Measurements from ENCODE around the gene MISP. TPM values are rescaled to one million over a fixed set of nuclear protein-coding genes. Genes with fewer than 3 reads are reported as not detected.
A peak's percentile ranks its signal among the peaks of the same experiment; 100 is the strongest.

The MISP gene
- total and polyA plus RNA-seq, 9 of the 15 experiments (the other 6 are each of a cell fraction or from before 2014, with no cell fraction given): 0.04 to 0.29 (median 0.05) TPM; not detected in 5

DNA sequence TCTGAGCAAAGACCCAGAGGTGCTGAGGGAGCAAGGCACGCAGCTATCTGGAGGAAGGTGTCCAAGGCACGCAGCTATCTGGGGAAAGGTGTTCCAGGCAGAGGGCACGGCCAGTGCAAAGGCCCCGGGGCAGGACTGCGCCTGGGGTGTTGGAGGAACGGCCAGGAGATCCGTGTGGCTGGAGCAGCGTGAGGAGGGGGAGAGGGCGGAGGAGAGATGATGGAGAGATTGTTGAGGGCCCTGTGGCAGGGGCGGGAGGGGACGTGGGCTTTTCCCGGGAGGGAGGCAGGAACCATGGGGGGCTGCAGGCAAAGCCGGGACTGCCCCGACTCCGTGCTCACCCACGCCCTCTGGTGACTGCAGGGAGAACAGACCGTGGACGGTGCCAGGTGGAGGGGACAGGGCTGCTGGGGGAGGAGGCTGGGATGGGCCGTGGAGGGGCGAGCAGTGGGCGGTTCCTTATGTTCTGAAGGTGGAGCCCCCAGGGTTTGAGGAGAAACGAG lies 13.3 kb upstream of the MISP start (continued):
- TF ChIP-seq HDAC8 (tag; IDR thresholded peaks at IDR 0.05): no peak
- TF ChIP-seq NR2F6 (CRISPR knock-in tag; IDR thresholded peaks at IDR 0.05): no peak
- no peak for TF ChIP-seq NCOR1 (IDR thresholded peaks at IDR 0.05)
- no peak for TF ChIP-seq MAFG (tag; conservative IDR thresholded peaks at IDR 0.05)
- no peak for TF ChIP-seq ETV5 (CRISPR knock-in tag; IDR thresholded peaks at IDR 0.05; ENCODE audit: low read depth)
- TF ChIP-seq MTA2 (IDR thresholded peaks at IDR 0.05; ENCODE audit: low read depth): no peak
- TF ChIP-seq CHD4 (IDR thresholded peaks at IDR 0.05; ENCODE audit: insufficient read depth, insufficient replicate concordance, low read depth, low read length, poor library complexity, severe bottlenecking): no peak
- TF ChIP-seq TGIF2 (CRISPR knock-in tag; IDR thresholded peaks at IDR 0.05): no peak
- TF ChIP-seq ZNF431 (CRISPR knock-in tag; IDR thresholded peaks at IDR 0.05): no peak
- no peak for TF ChIP-seq MYBL2 (IDR thresholded peaks at IDR 0.05; ENCODE audit: low read depth)
- no peak for TF ChIP-seq MYBL2 (CRISPR knock-in tag; IDR thresholded peaks at IDR 0.05; ENCODE audit: borderline replicate concordance)
- peak; percentile 66 for TF ChIP-seq SMC3 (conservative IDR thresholded peaks at IDR 0.05; ENCODE audit: insufficient read depth, low read depth, low read length)
- no peak for TF ChIP-seq MEF2D (tag; conservative IDR thresholded peaks at IDR 0.05; ENCODE audit: low read depth)
- 0 out of 2 replicates have a peak, but pooled peaks have one; percentile 17 for TF ChIP-seq POLR2G (IDR thresholded peaks at IDR 0.05; ENCODE audit: low read depth, low read length)
- TF ChIP-seq BRCA1 (IDR thresholded peaks at IDR 0.05): no peak
- no peak for TF ChIP-seq BRCA1 (CRISPR knock-in tag; IDR thresholded peaks at IDR 0.05)
- no peak for TF ChIP-seq RUNX1 (IDR thresholded peaks at IDR 0.05; ENCODE audit: low read depth)
- TF ChIP-seq SP1 (CRISPR knock-in tag; IDR thresholded peaks at IDR 0.05): 0 out of 2 replicates have a peak, but pooled peaks have one; percentile 25
- TF ChIP-seq, protein P1, sequence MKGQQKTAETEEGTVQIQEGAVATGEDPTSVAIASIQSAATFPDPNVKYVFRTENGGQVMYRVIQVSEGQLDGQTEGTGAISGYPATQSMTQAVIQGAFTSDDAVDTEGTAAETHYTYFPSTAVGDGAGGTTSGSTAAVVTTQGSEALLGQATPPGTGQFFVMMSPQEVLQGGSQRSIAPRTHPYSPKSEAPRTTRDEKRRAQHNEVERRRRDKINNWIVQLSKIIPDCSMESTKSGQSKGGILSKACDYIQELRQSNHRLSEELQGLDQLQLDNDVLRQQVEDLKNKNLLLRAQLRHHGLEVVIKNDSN (CRISPR knock-in tag; IDR thresholded peaks at IDR 0.05): 0 out of 2 replicates have a peak, but pooled peaks have one; percentile 12
- TF ChIP-seq, protein P2, sequence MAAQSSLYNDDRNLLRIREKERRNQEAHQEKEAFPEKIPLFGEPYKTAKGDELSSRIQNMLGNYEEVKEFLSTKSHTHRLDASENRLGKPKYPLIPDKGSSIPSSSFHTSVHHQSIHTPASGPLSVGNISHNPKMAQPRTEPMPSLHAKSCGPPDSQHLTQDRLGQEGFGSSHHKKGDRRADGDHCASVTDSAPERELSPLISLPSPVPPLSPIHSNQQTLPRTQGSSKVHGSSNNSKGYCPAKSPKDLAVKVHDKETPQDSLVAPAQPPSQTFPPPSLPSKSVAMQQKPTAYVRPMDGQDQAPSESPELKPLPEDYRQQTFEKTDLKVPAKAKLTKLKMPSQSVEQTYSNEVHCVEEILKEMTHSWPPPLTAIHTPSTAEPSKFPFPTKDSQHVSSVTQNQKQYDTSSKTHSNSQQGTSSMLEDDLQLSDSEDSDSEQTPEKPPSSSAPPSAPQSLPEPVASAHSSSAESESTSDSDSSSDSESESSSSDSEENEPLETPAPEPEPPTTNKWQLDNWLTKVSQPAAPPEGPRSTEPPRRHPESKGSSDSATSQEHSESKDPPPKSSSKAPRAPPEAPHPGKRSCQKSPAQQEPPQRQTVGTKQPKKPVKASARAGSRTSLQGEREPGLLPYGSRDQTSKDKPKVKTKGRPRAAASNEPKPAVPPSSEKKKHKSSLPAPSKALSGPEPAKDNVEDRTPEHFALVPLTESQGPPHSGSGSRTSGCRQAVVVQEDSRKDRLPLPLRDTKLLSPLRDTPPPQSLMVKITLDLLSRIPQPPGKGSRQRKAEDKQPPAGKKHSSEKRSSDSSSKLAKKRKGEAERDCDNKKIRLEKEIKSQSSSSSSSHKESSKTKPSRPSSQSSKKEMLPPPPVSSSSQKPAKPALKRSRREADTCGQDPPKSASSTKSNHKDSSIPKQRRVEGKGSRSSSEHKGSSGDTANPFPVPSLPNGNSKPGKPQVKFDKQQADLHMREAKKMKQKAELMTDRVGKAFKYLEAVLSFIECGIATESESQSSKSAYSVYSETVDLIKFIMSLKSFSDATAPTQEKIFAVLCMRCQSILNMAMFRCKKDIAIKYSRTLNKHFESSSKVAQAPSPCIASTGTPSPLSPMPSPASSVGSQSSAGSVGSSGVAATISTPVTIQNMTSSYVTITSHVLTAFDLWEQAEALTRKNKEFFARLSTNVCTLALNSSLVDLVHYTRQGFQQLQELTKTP (IDR thresholded peaks at IDR 0.05; ENCODE audit: low read depth in 1 of 2, partially characterized antibody in 2 of 2): no peak
- TF ChIP-seq DIDO1 (tag; IDR thresholded peaks at IDR 0.05; ENCODE audit: low read depth): no peak
- TF ChIP-seq NFATC3 (IDR thresholded peaks at IDR 0.05): no peak
- no peak for TF ChIP-seq CBX3 (IDR thresholded peaks at IDR 0.05; ENCODE audit: borderline replicate concordance in 1 of 2, low read length in 2 of 2)
- TF ChIP-seq, protein P3, sequence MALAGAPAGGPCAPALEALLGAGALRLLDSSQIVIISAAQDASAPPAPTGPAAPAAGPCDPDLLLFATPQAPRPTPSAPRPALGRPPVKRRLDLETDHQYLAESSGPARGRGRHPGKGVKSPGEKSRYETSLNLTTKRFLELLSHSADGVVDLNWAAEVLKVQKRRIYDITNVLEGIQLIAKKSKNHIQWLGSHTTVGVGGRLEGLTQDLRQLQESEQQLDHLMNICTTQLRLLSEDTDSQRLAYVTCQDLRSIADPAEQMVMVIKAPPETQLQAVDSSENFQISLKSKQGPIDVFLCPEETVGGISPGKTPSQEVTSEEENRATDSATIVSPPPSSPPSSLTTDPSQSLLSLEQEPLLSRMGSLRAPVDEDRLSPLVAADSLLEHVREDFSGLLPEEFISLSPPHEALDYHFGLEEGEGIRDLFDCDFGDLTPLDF (CRISPR knock-in tag; IDR thresholded peaks at IDR 0.05): no peak
- TF ChIP-seq POLR2AphosphoS5 (IDR thresholded peaks at IDR 0.05; ENCODE audit: control insufficient read depth, insufficient read depth, low read depth, low read length): no peak
